ENCODE results near the gene BMP8A.
"Not testable (repeated sequence)": the region's sequence is repeated elsewhere in the genome, so short reads cannot be mapped to it uniquely, and the experiment has no call there.

Gene BMP8A

GRCh38 chr1:39522661-39523567, 31.5 kb downstream of the BMP8A start:
- intact Hi-C loops (cut with DNase I): no loop called here
- DNase-seq: peak in 1 of 42 donors; percentile 26

DNA sequence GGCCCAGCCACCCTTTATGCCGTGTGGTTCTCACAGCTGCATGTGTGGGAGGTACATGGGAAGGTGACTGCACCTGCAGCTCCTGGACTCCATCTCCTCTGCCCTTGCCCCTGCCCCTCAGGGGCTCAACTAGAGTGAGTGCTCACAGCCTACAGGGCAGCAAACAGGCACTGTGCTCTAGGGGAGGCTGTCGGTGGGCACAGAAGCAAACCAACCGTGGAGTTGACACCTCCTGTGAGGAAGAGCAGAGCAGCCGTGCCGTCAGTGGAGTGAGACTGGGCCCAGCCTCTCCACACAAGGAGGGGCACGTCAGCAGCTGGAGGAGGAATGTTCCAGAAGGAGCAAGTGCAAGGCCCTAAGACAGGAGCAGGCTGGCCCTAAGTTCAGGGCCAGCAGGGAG, 32.7 kb downstream of the BMP8A start:
- intact Hi-C loops (cut with DNase I): no loop called here
- DNase-seq: no peak

- DNase-seq: no peak
- intact Hi-C loops (cut with DNase I): no loop called here
Measured at GRCh38 chr1:39524591-39525365, 33.3 kb downstream of the BMP8A start.

GRCh38 chr1:39525366-39526165, 34.1 kb downstream of the BMP8A start:
- intact Hi-C loops (cut with DNase I): no loop called here
- DNase-seq: no peak

DNA sequence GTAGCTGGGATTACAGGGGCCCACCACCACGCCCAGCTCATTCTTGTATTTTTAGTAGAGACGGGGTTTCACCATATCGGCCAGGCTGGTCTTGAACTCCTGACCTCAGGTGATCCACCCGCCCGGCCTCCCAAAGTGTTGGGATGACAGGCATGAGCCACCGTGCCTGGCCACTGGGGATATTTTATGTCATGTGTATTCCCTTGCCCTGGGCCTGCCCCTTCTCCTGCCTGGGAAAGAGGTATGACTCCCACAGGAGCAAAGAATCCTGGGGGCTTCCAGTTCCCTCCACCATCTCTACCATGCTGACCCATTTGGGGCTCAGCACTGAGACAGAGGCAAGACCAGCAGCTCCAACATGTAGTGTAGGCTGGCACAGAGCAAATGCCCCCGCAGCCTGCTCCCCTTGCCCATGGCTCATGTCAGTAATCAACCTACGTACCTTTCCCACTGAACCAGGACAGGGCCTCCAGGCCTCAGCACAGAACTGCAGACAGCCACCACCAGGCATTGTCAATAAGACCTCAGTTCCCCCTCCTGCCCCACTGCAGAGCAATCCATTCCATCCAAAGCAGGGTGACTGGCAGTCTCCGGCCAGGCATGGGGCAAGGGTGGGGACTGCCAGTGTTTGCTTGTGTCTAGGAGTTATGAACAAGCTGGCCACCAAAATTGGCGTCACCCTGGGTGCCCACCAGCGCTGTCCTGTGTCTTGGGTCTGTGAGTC, 35.2 kb downstream of the BMP8A start:
- intact Hi-C loops (cut with DNase I): no loop called here
- no peak for DNase-seq

GRCh38 chr1:39527190-39527579, 35.7 kb downstream of the BMP8A start:
- intact Hi-C loops (cut with DNase I); DNase-seq: not testable (repeated sequence)

- intact Hi-C loops (cut with DNase I): no loop called here
- no peak for DNase-seq
Measured at GRCh38 chr1:39528082-39528481, 36.6 kb downstream of the BMP8A start.

DNA sequence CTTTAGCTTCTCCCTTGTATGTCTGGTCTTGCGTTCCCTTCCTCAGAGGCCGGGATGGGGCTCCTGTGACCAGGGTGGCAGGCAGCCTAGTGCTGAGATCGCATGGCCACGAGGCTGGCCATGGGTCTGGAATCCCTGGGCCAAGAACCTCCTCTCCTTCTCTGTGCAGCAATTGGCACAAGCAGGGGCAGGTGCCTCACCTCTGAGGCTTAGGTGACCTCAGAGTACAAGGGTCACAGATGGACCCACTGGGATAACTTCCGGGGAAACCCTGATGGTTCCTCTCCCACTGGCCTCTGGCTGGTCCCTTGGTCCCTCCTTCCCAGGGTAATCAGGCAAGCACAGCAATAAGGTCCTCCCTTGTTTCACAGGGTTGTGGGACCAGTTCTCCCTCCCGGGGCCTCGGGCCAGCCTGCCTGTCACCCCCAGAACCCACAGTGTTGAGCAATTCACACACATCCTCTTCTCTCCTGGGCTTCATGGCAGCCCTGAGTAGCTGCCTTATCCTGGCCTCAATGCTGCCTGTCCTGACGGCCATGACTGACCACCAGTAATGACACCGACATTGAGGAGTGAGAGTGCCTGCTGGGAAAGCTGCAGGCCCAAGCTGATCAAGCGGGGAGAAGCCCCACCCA, 38.6 kb downstream of the BMP8A start:
- DNase-seq: peak in 1 of 42 donors; percentile 22
- intact Hi-C loops (cut with DNase I): no loop called here

DNA sequence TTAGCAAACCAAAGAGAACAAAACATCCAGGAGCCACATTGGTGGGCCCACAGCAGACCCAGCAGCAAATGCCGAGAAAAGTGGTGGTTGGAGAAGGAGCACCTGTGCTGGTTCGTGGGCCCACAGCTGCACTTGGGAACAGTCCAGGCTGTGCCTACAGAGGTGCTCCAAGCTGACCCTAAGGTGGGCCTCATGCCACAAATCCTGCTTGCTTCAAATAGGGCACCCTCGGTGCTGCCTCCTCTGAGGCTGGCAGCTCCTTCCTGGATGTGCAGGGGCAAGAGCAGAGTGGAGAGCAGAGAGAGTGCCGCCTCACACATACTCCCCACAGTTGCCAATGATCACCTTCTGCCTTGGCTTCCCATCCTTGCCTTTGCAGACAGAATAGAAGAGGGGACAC, 40.1 kb downstream of the BMP8A start:
- peak in 1 of 42 donors; percentile 2 for DNase-seq
- intact Hi-C loops (cut with DNase I): no loop called here

DNA sequence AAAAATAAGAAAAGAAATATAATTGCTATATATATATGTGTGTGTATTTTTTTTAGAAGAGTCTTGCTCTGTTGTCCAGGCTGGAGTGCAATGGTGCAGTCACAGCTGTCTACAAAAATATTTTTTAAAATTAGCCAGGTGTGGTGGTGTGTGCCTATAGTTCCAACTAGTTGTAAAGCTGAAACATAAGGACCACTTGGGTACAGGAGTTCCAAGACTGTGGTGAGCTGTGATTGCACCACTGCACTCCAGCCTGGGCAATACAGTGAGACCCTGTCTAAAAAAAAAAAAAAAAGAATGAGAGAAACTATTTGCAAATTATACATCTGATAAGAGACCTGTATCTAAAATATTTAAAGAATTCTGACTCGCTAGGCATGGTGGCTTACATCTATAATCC, 42.0 kb downstream of the BMP8A start:
- intact Hi-C loops (cut with DNase I): no loop called here

GRCh38 chr1:39538531-39539251, 47.3 kb downstream of the BMP8A start:
- peak in 1 of 42 donors; percentile 27 for DNase-seq
- intact Hi-C loops (cut with DNase I): no loop called here

More for the DNA sequence above, 42.0 kb downstream of the BMP8A start:
- DNase-seq: no peak

- intact Hi-C loops (cut with DNase I): no loop called here
- DNase-seq: peak; percentile 40 to 92 (median 80)
Measured at GRCh38 chr1:39539252-39539790, 47.9 kb downstream of the BMP8A start.

DNA sequence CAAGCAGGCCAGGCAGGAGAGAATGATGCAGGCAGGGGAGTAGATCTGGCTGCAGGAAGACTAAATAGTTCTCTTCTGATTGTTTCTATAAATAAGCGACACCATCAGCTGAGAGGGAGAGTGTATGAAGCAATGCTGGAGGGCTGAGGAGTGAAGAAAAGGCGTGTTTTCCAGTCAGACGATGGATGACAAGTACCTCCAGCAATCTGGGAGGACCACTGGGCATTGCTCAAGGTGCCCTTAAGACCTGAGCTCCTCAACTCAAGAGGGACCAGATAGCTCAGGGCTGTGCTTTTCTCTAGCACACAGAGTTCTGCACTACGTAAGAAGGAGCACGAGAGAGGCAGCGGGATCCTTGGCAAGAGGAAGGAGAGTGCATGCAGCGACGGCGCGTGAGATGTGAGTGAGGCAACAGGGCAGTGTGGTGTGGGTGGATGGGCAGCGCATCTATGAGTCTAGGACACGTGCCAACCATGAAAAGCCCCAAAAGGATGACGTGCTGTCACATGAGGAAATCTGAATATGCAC, 49.1 kb downstream of the BMP8A start:
- peak; percentile 54 to 91 (median 75) for DNase-seq

GRCh38 chr1:39542924-39543323, 51.5 kb downstream of the BMP8A start:
- DNase-seq: peak in 2 of 42 donors; percentile 7 to 24
- intact Hi-C loops (cut with DNase I): no loop called here

More for the DNA sequence above, 49.1 kb downstream of the BMP8A start:
- intact Hi-C loops (cut with DNase I): no loop called here

DNA sequence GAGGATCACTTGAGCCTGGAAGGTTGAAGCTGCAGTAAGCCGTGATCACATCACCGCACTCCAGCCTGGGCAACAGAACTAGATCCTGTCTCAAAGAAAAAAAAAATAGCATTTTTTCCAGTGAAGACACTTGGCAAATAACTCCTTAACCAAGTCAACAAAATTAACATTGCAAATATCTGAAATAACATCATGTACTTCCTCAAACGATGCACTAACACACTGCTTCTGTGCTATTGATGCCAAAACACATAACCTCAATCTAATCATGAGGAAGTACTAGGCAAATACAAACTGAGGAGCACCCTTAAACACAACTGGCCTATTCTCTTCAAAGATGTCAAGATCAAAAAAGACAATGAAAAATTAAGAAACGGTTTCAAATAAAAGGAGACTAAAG, 52.9 kb downstream of the BMP8A start:
- intact Hi-C loops (cut with DNase I): no loop called here
- peak in 1 of 42 donors; percentile 27 for DNase-seq

DNA sequence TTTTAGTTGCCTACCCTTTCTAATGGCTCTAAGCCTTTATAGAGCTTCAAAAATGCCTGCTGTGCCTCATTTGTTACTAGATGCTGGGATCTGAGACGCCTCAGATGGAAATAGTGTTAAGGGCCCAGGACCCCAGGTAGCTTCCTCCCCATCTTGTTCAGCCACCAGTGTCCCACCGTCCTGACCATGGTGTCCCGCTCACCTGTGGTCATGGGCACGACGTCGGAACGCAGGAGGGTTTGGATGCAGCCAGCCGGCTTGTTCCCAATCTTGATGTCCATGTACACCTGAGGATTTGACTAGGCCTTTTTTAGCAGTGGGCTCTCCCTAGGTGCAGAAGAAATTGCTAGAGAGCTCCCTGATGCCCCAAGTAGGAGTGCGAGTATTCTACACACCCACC, 54.1 kb downstream of the BMP8A start:
- DNase-seq: no peak
- intact Hi-C loops (cut with DNase I): no loop called here

DNA sequence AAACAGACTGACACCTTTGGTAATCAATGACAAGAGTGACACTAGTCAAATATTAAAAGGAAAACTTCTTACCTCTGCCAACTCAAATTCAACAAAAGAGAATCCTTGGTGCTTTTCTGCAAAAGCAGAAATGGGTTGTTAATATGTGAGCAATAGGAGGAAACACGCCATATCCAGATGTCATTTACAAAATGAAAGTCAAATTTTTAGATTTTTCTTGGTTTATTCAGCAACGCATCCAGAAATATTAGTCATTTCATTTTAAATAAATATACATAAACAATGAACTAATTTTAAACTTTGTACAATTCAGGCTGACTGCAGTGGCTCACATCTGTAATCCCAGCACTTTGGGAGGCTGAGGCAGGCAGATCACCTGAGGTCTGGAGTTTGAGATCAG, 62.8 kb downstream of the BMP8A start:
- DNase-seq: no peak
- intact Hi-C loops (cut with DNase I): no loop called here
